HepG2 (cell line): ENCODE measurements around the gene DTNA. TPM values are rescaled to one million over a fixed set of nuclear protein-coding genes. Genes with fewer than 3 reads are reported as not detected.
A peak's percentile ranks its signal among the peaks of the same experiment; 100 is the strongest.

Experiments used
- ATAD3A ChIP-seq: sonication (generic); formaldehyde crosslinking; IDR thresholded peaks from 2 replicates; pipeline ENCODE4 v1.4.0; 2020; ENCODE audit warnings: missing genetic modification reagents
- GZF1 ChIP-seq: sonication (generic); formaldehyde crosslinking; IDR thresholded peaks from 2 replicates; pipeline ENCODE4 v1.5.1; 2020; ENCODE audit warnings: mild to moderate bottlenecking, missing genetic modification reagents
- TCF7 ChIP-seq: sonication (generic); IDR thresholded peaks from 2 replicates; pipeline ENCODE4 v1.6.1; 2016; ENCODE audit warnings: antibody characterized with exemption, low read depth
- ZBTB3 ChIP-seq: sonication (generic); formaldehyde crosslinking; IDR thresholded peaks from 2 replicates; pipeline ENCODE4 v1.4.0; 2020; ENCODE audit warnings: low read depth, mild to moderate bottlenecking, moderate library complexity, missing genetic modification reagents, borderline replicate concordance
- ZNF205 ChIP-seq: IDR thresholded peaks from 2 replicates; pipeline ENCODE4 v1.6.1; 2018; ENCODE audit warnings: missing biosample characterization, missing genetic modification reagents
- ZNF33B ChIP-seq: sonication (generic); formaldehyde crosslinking; IDR thresholded peaks from 2 replicates; pipeline ENCODE4 v1.5.1; 2020; ENCODE audit warnings: mild to moderate bottlenecking, missing genetic modification reagents
- ZNF878 ChIP-seq: sonication (generic); formaldehyde crosslinking; IDR thresholded peaks from 2 replicates; pipeline ENCODE4 v1.8.1; 2023; ENCODE audit warnings: mild to moderate bottlenecking, missing genetic modification reagents, moderate library complexity
- polyA plus RNA-seq, 8 experiments: library from polyadenylated mRNA; depleted of rRNA in 3 of 8; stranded (reverse) in 7 of 8; unstranded in 1 of 8; fragments of >200 nt; fragmentation: Illumina TruSeq in 4 of 8; extraction: Trizol in 4 of 8; gene quantifications; 2 replicates each; pipeline versions ENCODE4 v1.2.1 to v1.2.3, GENCODE V29; 2011 to 2016; ENCODE audit warnings: low read depth in 4 of 8, missing spikeins in 1 of 8, mixed read lengths in 1 of 8; ENCODE audit not compliant: insufficient read depth in 1 of 8
- total RNA-seq, 5 experiments: library from RNA; depleted of rRNA; stranded (reverse); fragments of >200 nt; fragmentation: Illumina TruSeq; extraction: Trizol; gene quantifications; 2 replicates each; pipeline ENCODE4 v1.2.3, GENCODE V29; 2016; ENCODE audit warnings: low read depth in 1 of 5
- TF ChIP-seq, protein P1 (sequence below): sonication (generic); formaldehyde crosslinking; IDR thresholded peaks from 2 replicates; pipeline ENCODE4 v1.5.1; 2020; ENCODE audit warnings: mild to moderate bottlenecking, missing genetic modification reagents
- TF ChIP-seq, protein P2 (sequence below): sonication (generic); formaldehyde crosslinking; conservative IDR thresholded peaks from 2 replicates; pipeline ENCODE4 v1.8.1; 2023; ENCODE audit warnings: missing genetic modification reagents
- TF ChIP-seq, protein P3 (sequence below): sonication (generic); formaldehyde crosslinking; IDR thresholded peaks from 2 replicates; pipeline ENCODE4 v1.8.1; 2022; ENCODE audit warnings: mild to moderate bottlenecking, missing genetic modification reagents
- TF ChIP-seq, protein P4 (sequence below): sonication (generic); formaldehyde crosslinking; IDR thresholded peaks from 2 replicates; pipeline ENCODE4 v1.5.1; 2020; ENCODE audit warnings: mild to moderate bottlenecking, missing genetic modification reagents, borderline replicate concordance
- TF ChIP-seq, protein P5 (sequence below): sonication (generic); formaldehyde crosslinking; IDR thresholded peaks from 2 replicates; pipeline ENCODE4 v1.4.0; 2020; ENCODE audit warnings: missing genetic modification reagents
- TF ChIP-seq, protein P6 (sequence below): sonication (generic); formaldehyde crosslinking; IDR thresholded peaks from 2 replicates; pipeline ENCODE4 v1.4.0; 2020; ENCODE audit warnings: missing genetic modification reagents, borderline replicate concordance

Gene DTNA
- total and polyA plus RNA-seq, 2 of the 13 experiments (the other 11 are each of a cell fraction or from before 2014, with no cell fraction given) = 8.5 to 29.0 TPM

DNA sequence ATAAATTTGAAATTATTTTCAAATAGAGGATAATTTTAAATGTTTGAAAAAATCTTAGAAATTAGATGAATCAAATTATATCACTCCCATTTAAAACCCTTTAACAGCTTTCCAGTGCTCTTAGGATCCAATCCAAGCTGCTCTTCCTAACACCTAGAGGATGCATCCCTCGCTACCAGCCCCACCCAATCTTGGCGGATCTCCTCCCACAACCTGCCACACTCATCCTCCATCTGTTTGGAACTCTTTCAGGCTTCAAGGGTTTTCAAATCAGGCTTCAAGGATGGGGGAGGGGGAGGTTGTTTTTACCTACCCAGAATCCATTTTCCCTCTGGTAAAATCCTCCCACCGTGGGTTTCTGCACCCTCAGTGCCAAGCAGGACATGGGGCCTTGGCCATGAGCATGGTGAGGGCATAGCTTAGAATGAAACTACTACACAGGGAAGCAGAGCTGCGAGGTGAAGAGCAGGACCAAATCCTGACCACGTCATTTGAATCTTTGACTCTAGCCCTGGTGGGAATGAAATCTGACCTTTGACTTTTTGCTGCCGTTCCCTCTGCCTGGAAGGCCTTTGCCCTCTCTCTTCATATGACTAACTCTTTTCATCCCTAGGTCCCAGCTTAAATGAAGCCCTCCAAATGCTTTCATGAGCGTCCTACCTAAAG lies 218.1 kb downstream of the DTNA start (continued):
- TF ChIP-seq, protein P1, sequence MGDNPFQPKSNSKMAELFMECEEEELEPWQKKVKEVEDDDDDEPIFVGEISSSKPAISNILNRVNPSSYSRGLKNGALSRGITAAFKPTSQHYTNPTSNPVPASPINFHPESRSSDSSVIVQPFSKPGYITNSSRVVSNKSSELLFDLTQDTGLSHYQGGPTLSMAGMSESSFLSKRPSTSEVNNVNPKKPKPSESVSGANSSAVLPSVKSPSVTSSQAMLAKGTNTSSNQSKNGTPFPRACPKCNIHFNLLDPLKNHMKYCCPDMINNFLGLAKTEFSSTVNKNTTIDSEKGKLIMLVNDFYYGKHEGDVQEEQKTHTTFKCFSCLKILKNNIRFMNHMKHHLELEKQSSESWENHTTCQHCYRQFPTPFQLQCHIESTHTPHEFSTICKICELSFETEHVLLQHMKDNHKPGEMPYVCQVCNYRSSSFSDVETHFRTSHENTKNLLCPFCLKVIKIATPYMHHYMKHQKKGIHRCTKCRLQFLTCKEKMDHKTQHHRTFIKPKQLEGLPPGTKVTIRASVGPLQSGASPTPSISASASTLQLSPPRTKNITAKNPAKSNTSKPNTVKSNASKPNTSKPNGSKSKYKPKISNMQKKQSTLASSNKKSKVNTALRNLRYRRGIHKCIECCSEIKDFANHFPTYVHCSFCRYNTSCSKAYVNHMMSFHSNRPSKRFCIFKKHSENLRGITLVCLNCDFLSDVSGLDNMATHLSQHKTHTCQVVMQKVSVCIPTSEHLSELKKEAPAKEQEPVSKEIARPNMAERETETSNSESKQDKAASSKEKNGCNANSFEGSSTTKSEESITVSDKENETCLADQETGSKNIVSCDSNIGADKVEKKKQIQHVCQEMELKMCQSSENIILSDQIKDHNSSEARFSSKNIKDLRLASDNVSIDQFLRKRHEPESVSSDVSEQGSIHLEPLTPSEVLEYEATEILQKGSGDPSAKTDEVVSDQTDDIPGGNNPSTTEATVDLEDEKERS (CRISPR knock-in tag) = peak; percentile 81
- no peak for TF ChIP-seq ATAD3A (CRISPR knock-in tag)
- no peak for TF ChIP-seq ZBTB3 (CRISPR knock-in tag)
- no peak for TF ChIP-seq ZNF33B (CRISPR knock-in tag)
- TF ChIP-seq, protein P2, sequence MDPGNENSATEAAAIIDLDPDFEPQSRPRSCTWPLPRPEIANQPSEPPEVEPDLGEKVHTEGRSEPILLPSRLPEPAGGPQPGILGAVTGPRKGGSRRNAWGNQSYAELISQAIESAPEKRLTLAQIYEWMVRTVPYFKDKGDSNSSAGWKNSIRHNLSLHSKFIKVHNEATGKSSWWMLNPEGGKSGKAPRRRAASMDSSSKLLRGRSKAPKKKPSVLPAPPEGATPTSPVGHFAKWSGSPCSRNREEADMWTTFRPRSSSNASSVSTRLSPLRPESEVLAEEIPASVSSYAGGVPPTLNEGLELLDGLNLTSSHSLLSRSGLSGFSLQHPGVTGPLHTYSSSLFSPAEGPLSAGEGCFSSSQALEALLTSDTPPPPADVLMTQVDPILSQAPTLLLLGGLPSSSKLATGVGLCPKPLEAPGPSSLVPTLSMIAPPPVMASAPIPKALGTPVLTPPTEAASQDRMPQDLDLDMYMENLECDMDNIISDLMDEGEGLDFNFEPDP = no peak
- TF ChIP-seq ZNF878 (CRISPR knock-in tag) = 0 out of 2 replicates have a peak, but pooled peaks have one; percentile 59
- peak; percentile 57; the same call in 1 of the 2 replicates for TF ChIP-seq TCF7
- TF ChIP-seq, protein P3, sequence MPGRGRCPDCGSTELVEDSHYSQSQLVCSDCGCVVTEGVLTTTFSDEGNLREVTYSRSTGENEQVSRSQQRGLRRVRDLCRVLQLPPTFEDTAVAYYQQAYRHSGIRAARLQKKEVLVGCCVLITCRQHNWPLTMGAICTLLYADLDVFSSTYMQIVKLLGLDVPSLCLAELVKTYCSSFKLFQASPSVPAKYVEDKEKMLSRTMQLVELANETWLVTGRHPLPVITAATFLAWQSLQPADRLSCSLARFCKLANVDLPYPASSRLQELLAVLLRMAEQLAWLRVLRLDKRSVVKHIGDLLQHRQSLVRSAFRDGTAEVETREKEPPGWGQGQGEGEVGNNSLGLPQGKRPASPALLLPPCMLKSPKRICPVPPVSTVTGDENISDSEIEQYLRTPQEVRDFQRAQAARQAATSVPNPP (CRISPR knock-in tag) = no peak
- TF ChIP-seq, protein P4, sequence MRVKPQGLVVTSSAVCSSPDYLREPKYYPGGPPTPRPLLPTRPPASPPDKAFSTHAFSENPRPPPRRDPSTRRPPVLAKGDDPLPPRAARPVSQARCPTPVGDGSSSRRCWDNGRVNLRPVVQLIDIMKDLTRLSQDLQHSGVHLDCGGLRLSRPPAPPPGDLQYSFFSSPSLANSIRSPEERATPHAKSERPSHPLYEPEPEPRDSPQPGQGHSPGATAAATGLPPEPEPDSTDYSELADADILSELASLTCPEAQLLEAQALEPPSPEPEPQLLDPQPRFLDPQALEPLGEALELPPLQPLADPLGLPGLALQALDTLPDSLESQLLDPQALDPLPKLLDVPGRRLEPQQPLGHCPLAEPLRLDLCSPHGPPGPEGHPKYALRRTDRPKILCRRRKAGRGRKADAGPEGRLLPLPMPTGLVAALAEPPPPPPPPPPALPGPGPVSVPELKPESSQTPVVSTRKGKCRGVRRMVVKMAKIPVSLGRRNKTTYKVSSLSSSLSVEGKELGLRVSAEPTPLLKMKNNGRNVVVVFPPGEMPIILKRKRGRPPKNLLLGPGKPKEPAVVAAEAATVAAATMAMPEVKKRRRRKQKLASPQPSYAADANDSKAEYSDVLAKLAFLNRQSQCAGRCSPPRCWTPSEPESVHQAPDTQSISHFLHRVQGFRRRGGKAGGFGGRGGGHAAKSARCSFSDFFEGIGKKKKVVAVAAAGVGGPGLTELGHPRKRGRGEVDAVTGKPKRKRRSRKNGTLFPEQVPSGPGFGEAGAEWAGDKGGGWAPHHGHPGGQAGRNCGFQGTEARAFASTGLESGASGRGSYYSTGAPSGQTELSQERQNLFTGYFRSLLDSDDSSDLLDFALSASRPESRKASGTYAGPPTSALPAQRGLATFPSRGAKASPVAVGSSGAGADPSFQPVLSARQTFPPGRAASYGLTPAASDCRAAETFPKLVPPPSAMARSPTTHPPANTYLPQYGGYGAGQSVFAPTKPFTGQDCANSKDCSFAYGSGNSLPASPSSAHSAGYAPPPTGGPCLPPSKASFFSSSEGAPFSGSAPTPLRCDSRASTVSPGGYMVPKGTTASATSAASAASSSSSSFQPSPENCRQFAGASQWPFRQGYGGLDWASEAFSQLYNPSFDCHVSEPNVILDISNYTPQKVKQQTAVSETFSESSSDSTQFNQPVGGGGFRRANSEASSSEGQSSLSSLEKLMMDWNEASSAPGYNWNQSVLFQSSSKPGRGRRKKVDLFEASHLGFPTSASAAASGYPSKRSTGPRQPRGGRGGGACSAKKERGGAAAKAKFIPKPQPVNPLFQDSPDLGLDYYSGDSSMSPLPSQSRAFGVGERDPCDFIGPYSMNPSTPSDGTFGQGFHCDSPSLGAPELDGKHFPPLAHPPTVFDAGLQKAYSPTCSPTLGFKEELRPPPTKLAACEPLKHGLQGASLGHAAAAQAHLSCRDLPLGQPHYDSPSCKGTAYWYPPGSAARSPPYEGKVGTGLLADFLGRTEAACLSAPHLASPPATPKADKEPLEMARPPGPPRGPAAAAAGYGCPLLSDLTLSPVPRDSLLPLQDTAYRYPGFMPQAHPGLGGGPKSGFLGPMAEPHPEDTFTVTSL = peak; percentile 54; the same call in 1 of the 2 replicates
- TF ChIP-seq, protein P5, sequence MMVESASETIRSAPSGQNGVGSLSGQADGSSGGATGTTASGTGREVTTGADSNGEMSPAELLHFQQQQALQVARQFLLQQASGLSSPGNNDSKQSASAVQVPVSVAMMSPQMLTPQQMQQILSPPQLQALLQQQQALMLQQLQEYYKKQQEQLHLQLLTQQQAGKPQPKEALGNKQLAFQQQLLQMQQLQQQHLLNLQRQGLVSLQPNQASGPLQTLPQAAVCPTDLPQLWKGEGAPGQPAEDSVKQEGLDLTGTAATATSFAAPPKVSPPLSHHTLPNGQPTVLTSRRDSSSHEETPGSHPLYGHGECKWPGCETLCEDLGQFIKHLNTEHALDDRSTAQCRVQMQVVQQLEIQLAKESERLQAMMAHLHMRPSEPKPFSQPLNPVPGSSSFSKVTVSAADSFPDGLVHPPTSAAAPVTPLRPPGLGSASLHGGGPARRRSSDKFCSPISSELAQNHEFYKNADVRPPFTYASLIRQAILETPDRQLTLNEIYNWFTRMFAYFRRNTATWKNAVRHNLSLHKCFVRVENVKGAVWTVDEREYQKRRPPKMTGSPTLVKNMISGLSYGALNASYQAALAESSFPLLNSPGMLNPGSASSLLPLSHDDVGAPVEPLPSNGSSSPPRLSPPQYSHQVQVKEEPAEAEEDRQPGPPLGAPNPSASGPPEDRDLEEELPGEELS (CRISPR knock-in tag) = peak; percentile 76; the same call in 1 of the 2 replicates
- TF ChIP-seq GZF1 (CRISPR knock-in tag) = no peak
- no peak; the same call in 1 of the 2 replicates for TF ChIP-seq ZNF205 (CRISPR knock-in tag)
- TF ChIP-seq, protein P6, sequence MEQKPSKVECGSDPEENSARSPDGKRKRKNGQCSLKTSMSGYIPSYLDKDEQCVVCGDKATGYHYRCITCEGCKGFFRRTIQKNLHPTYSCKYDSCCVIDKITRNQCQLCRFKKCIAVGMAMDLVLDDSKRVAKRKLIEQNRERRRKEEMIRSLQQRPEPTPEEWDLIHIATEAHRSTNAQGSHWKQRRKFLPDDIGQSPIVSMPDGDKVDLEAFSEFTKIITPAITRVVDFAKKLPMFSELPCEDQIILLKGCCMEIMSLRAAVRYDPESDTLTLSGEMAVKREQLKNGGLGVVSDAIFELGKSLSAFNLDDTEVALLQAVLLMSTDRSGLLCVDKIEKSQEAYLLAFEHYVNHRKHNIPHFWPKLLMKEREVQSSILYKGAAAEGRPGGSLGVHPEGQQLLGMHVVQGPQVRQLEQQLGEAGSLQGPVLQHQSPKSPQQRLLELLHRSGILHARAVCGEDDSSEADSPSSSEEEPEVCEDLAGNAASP (CRISPR knock-in tag) = peak; percentile 29; the same call in 1 of the 2 replicates
